ENCODE results near the gene SYNDIG1L.
"Not testable (repeated sequence)": the region's sequence is repeated elsewhere in the genome, so short reads cannot be mapped to it uniquely, and the experiment has no call there.

Gene SYNDIG1L

GRCh38 chr14:74426202-74426582 is at the start of gene SYNDIG1L:
TSS of gene SYNDIG1L (minus strand) at chr14:74426210. CDS start at chr14:74409744, 16,466 bp downstream.
- no peak for DNase-seq (ENCODE audit: low read depth)

DNA sequence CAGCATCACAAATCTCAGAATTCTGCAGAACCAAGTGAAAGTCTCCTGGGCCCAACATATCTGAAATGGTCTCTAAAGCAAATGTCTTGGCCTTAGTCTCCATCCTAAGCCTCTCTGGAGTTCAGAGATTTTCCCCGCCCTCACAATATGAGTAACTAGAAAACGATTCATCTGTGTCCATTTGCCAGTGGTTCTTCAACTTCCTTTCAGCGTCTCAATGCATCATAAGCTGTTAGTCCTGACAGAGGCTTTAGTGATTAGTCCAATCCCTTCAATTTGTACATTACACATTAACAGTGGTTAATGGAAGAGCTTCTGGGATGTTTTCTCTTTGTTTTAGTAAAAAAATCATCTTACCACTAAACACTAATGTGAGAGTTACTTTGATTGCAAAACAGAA is 49.7 kb upstream of the SYNDIG1L start:
- peak; percentile 55 for DNase-seq (ENCODE audit: low read depth)

GRCh38 chr14:74474376-74474775 is 48.4 kb upstream of the SYNDIG1L start:
- DNase-seq (ENCODE audit: low read depth): no peak

DNA sequence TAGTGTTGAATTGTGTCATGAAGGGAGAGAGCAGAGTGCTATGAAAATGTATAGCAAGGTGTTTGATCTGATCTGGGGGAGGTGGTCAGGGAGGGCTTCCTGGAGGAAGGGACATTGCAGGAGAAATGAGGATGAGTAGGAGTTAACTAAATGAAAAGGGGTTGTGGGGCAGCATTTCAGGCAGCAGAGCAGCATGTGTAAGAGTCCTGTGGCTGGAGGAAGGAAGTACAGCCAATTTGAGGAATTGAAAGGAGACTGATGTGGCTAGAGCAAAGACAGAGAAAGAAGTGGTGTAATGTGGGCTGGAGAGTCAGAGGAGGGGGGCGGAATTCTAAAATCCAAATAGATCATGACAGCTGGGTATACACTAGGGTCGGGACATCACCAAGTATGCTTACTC is 46.6 kb upstream of the SYNDIG1L start:
- no peak for DNase-seq (ENCODE audit: low read depth)

DNA sequence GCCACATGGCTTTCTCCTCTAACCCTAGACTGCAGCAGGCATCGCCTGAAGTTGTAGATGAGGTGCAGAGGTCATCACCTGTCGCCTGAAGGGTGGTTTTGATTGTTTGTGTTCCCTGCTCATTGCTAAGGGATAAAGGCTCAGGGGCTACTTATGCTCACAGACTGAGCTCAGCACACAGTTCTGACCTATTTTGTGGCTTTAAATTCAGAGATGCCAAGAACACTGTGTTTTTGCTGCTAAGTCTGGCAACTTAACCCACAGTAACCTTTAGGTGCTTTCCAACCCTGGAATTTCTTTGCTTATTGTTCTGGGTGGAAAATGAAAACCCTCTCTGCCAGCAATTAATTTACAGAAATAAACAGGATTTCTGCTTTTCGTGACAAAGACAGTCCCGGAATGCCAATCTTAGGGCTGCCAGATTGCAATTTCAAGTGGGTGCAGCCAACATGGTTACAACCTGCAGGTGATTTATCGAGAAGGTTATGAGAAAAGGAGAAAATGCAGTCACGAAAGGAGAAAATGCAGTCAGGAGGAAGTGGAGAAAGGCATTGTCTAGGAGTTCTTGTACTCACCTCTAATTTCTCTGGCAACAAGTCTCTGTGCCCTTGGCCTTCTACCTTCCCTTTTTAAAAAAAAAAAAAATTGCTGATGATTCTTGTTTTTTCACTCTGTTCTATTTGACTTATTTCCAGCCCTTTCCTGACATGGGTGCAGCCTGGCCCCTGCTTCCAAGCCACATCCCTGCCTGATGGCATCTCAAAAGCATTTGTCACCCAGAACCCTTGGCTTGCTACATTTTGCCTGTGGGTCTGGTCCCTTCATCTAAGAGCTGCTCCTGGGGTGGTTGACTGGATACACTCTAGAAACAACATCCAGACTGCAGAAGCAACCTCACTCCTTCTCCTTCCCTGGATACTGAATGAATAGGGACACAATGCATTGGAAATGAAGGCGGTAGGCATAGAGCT is 43.8 kb upstream of the SYNDIG1L start:
- no peak for DNase-seq (ENCODE audit: low read depth)

GRCh38 chr14:74468513-74468912 is 42.5 kb upstream of the SYNDIG1L start:
- no peak for DNase-seq (ENCODE audit: low read depth)

GRCh38 chr14:74465335-74465734 is 39.3 kb upstream of the SYNDIG1L start:
- DNase-seq (ENCODE audit: low read depth): no peak

GRCh38 chr14:74464785-74465184 is 38.8 kb upstream of the SYNDIG1L start:
- DNase-seq (ENCODE audit: low read depth): no peak

- DNase-seq (ENCODE audit: low read depth): no peak
Observed at GRCh38 chr14:74463697-74464096, 37.7 kb upstream of the SYNDIG1L start.

DNA sequence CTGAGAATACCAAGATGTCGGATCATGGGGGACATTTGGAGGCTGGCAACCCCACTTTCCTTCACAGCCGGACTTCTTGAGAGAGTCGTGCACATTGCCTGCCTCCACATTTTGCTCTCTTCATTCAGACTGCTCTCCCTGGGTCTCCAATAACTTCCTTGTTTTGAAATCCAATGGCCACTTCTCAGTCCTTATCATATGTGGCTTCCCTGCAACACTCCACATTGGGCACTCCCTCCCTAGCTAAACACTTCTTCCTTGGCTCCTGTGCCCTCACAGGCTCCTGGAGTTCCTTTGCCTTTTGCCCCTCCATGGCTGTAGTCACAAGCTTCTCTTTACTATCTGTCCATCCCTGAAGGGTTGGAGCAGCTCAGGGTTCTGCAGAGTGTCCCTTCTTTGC is 37.0 kb upstream of the SYNDIG1L start:
- no peak for DNase-seq (ENCODE audit: low read depth)

DNA sequence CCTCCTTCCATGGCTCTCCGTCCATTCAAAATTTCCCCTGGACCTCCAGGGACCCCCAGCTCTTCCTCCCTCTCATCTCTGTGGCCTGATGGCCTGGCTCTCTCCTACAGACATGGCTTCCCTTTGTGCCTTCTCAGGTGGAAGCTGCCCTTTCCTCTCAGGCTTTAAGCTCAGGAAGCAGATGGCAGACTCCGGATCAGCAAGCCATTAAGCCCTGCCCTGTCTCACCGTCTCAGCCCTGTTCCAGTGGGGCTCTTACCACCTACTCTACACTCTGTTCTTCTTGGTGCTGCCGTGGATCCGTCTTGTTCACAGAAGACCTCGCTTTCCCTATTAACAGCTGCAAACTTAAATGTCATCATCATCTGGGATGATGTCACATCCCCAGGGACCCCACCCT is 34.0 kb upstream of the SYNDIG1L start:
- no peak for DNase-seq (ENCODE audit: low read depth)

DNA sequence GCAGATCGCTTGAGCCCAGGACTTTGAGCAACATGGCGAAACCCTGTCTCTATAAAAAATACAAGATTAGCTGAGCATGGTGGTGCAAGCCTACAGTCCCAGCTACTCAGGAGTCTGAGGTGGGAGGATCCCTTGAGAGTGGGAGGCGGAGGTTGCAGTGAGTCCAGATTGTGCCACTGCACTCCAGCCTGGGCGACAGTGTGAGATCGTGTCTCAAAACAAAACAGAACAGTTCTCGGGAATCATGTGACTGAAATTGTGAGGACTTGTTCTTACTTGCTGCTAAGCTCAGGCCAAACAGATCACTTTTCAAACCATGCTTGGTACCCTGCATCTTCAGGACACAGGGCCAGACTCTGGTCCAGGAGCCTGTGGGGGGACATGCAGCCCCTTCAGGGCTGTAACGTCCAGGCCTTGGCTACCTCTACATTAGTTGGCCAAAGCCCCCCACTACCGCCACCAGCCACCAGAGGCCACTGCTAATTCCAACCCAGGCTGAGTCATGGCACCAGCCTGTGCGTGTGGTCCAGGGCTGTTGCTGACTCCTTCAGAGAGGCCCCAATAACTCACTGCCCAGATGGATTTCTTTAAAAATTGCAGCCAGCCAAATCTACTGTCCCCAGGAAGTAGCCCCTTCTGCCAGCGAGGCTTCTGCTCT is 33.4 kb upstream of the SYNDIG1L start:
- DNase-seq (ENCODE audit: low read depth): peak; percentile 37

- no peak for DNase-seq (ENCODE audit: low read depth)
Observed at GRCh38 chr14:74457565-74457895, 31.5 kb upstream of the SYNDIG1L start.

- DNase-seq (ENCODE audit: low read depth): no peak
Observed at GRCh38 chr14:74456684-74457564, 30.9 kb upstream of the SYNDIG1L start.

- DNase-seq (ENCODE audit: low read depth): not testable (repeated sequence)
Observed at GRCh38 chr14:74454397-74454796, 28.4 kb upstream of the SYNDIG1L start.

GRCh38 chr14:74444866-74445265 is 18.9 kb upstream of the SYNDIG1L start:
- no peak for DNase-seq (ENCODE audit: low read depth)

DNA sequence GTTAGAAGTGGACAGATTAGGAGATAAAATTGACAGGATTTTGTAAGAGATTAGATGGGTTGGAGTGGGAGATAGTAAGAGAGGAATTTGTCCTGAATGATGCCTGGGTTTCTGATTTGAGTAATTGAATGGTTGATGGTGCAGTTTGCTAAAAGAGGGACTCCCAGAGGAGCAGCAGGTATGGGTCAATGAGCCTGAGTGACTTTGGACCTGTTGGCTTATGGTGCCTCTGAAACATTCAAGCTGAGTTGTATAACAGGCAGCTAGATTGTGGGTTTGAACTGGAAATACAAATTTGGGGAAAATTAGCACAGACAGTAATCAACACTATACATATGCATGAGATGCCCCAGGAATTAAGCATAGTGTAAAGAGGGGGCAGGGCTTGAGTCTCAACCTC is 16.7 kb upstream of the SYNDIG1L start:
- no peak for DNase-seq (ENCODE audit: low read depth)

GRCh38 chr14:74441113-74441512 is 15.1 kb upstream of the SYNDIG1L start:
- DNase-seq (ENCODE audit: low read depth): no peak

DNA sequence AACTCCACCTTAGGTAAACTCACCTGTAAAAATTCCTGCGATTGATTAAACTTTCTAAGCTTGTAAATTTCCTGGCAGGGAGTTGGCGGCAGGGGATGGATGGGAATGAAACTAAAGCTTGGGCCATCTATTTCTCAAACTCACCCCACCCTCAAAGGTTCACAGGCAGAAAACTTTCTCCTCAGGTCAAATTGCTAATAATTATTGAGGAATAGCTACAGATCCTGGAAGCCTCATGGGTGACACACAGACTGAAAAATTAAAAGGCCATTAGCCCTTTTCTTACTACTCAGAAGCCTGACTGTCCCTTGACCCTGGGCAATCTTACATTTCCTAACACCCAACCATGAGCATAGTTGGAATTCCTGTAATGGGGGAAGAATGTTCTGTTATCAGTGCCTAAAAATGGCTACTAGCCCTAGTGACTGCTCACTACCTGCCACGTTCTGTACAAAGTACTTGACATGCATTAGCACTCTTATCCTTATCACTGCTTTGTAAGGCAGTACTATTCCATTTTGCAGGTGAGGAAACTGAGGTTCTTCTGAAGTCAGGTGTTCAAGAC is 12.4 kb upstream of the SYNDIG1L start:
- no peak for DNase-seq (ENCODE audit: low read depth)

GRCh38 chr14:74437496-74438053 is 11.6 kb upstream of the SYNDIG1L start:
- no peak for DNase-seq (ENCODE audit: low read depth)

GRCh38 chr14:74434294-74434693 is 8.3 kb upstream of the SYNDIG1L start:
- no peak for DNase-seq (ENCODE audit: low read depth)

DNA sequence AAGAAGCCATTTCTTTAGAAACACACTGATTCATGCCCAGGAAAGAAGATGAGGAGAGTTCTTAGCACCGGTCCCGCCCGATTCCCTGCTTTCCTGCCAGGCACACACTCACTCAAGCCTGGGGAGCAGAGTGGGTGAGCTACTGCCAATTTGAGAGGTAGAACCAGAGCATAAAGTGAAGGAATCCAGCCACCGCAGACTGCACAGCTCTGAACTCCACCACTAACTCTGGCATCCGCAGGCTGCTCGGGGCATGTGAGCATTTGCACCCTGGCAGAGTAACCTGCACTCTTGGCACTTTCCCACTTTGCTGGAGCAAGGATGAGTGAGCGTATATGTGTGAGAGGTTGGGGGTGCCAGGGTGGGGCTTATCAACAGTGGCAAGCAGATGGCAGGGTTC is 4.0 kb upstream of the SYNDIG1L start:
- no peak for DNase-seq (ENCODE audit: low read depth)

Measured in HS-5 (cell line).